WTC11 (cell line): ENCODE data around the gene RPE. TPM values are rescaled to one million over a fixed set of nuclear protein-coding genes. Genes with fewer than 3 reads are reported as not detected.

Experiments used
- ATAC-seq: fragments of 200-7000 bp; cut with Tn5 transposase; 2 replicates; pipeline ENCODE4 v1.10.0; 2021; ENCODE audit warnings: mild to moderate bottlenecking, moderate library complexity
- CTCF ChIA-PET: fragments of 300-600 bp; sonication (Branson Sonifier 250); formaldehyde crosslinking; loops from one replicate; lab custom pipeline; 2021; ENCODE audit warnings: antibody characterized with exemption; lab: Charles Lee
- POLR2A ChIA-PET: fragments of 350-600 bp; sonication (Branson Sonifier 250); formaldehyde crosslinking; loops from one replicate; lab custom pipeline; 2021; ENCODE audit warnings: antibody characterized with exemption; lab: Charles Lee
- DNase-seq: peaks from one replicate; pipeline ENCODE4 v3.0.0; 2021; ENCODE audit warnings: low spot score
- H3K27ac Mint-ChIP-seq: 2 replicates; pipeline ENCODE4 v1.8.0; 2021; ENCODE audit warnings: mixed read lengths
- H3K27me3 Mint-ChIP-seq: 2 replicates; pipeline ENCODE4 v1.8.0; 2021; ENCODE audit warnings: low read depth, mild to moderate bottlenecking, moderate library complexity, mixed read lengths
- H3K36me3 Mint-ChIP-seq: 2 replicates; pipeline ENCODE4 v1.8.0; 2021; ENCODE audit warnings: mixed read lengths
- H3K4me1 Mint-ChIP-seq: 2 replicates; pipeline ENCODE4 v1.8.0; 2022; ENCODE audit warnings: mixed read lengths
- H3K4me3 Mint-ChIP-seq: 2 replicates; pipeline ENCODE4 v1.8.0; 2021; ENCODE audit warnings: mild to moderate bottlenecking, moderate library complexity, mixed read lengths
- H3K9me3 Mint-ChIP-seq: 2 replicates; pipeline ENCODE4 v1.8.0; 2021; ENCODE audit warnings: mixed read lengths
- CBFB ChIP-seq: sonication (generic); formaldehyde crosslinking; IDR thresholded peaks from 2 replicates; pipeline ENCODE4 v1.8.1; 2022; ENCODE audit warnings: mild to moderate bottlenecking, low read depth, missing genetic modification reagents
- ELF4 ChIP-seq: sonication (generic); formaldehyde crosslinking; IDR thresholded peaks from 2 replicates; pipeline ENCODE4 v1.8.1; 2022; ENCODE audit warnings: low read depth, mild to moderate bottlenecking, moderate library complexity, missing genetic modification reagents
- FOXP1 ChIP-seq: sonication (generic); formaldehyde crosslinking; IDR thresholded peaks from 2 replicates; pipeline ENCODE4 v1.8.0; 2022; ENCODE audit warnings: missing genetic modification reagents, mild to moderate bottlenecking, moderate library complexity, borderline replicate concordance
- GABPB1 ChIP-seq: sonication (generic); formaldehyde crosslinking; IDR thresholded peaks from 2 replicates; pipeline ENCODE4 v1.8.1; 2023; ENCODE audit warnings: mild to moderate bottlenecking, missing genetic modification reagents
- HMGA2 ChIP-seq: fragments of 250-450 bp; sonication (Bioruptor Pico); IDR thresholded peaks from 2 replicates; pipeline ENCODE4 v1.4.0; 2021; ENCODE audit warnings: mild to moderate bottlenecking, moderate library complexity
- KAT7 ChIP-seq: sonication (generic); formaldehyde crosslinking; IDR thresholded peaks from 2 replicates; pipeline ENCODE4 v1.8.1; 2023; ENCODE audit warnings: missing genetic modification reagents, mild to moderate bottlenecking, borderline replicate concordance
- MYBL2 ChIP-seq: sonication (generic); formaldehyde crosslinking; IDR thresholded peaks from 2 replicates; pipeline ENCODE4 v1.8.1; 2023; ENCODE audit warnings: mild to moderate bottlenecking, moderate library complexity, missing genetic modification reagents
- NFATC4 ChIP-seq: fragments of 250-450 bp; sonication (Bioruptor Pico); IDR thresholded peaks from 2 replicates; pipeline ENCODE4 v1.9.0; 2021; ENCODE audit warnings: mild to moderate bottlenecking
- NR1H2 ChIP-seq: sonication (generic); formaldehyde crosslinking; IDR thresholded peaks from 2 replicates; pipeline ENCODE4 v1.9.0; 2021; ENCODE audit warnings: mild to moderate bottlenecking, moderate library complexity, missing genetic modification reagents
- SMAD3 ChIP-seq: sonication (generic); formaldehyde crosslinking; IDR thresholded peaks from 2 replicates; pipeline ENCODE4 v1.8.0; 2022; ENCODE audit warnings: missing genetic modification reagents, mild to moderate bottlenecking, borderline replicate concordance
- SMAD4 ChIP-seq: sonication (generic); formaldehyde crosslinking; IDR thresholded peaks from 2 replicates; pipeline ENCODE4 v1.8.0; 2022; ENCODE audit warnings: mild to moderate bottlenecking, missing genetic modification reagents
- ZNF232 ChIP-seq: sonication (generic); formaldehyde crosslinking; IDR thresholded peaks from 2 replicates; pipeline ENCODE4 v1.8.0; 2022; ENCODE audit warnings: mild to moderate bottlenecking, missing genetic modification reagents
- ZNF396 ChIP-seq: fragments of 250-450 bp; sonication (Bioruptor Pico); IDR thresholded peaks from 2 replicates; pipeline ENCODE4 v1.8.0; 2021; ENCODE audit warnings: mild to moderate bottlenecking, moderate library complexity, borderline replicate concordance
- total RNA-seq: library from RNA; stranded (reverse); gene quantifications from 3 replicates; pipeline ENCODE4 v1.2.3, GENCODE V29; 2021
- TF ChIP-seq, protein P1 (sequence below): sonication (generic); formaldehyde crosslinking; IDR thresholded peaks from 2 replicates; pipeline ENCODE4 v1.8.1; 2023; ENCODE audit warnings: mild to moderate bottlenecking, missing genetic modification reagents
- TF ChIP-seq, protein P2 (sequence below): sonication (generic); formaldehyde crosslinking; conservative IDR thresholded peaks from 2 replicates; pipeline ENCODE4 v1.8.1; 2022; ENCODE audit warnings: mild to moderate bottlenecking, missing genetic modification reagents
- TF ChIP-seq, protein P3 (sequence below): fragments of 250-450 bp; sonication (Bioruptor Pico); IDR thresholded peaks from 2 replicates; pipeline ENCODE4 v1.9.0; 2021; ENCODE audit warnings: mild to moderate bottlenecking, borderline replicate concordance
- TF ChIP-seq, protein P4 (sequence below): sonication (generic); formaldehyde crosslinking; IDR thresholded peaks from 2 replicates; pipeline ENCODE4 v1.8.1; 2023; ENCODE audit warnings: mild to moderate bottlenecking, missing genetic modification reagents

Gene RPE
- total RNA-seq, 1 experiment from 2014 or later: 66.5 TPM

DNA sequence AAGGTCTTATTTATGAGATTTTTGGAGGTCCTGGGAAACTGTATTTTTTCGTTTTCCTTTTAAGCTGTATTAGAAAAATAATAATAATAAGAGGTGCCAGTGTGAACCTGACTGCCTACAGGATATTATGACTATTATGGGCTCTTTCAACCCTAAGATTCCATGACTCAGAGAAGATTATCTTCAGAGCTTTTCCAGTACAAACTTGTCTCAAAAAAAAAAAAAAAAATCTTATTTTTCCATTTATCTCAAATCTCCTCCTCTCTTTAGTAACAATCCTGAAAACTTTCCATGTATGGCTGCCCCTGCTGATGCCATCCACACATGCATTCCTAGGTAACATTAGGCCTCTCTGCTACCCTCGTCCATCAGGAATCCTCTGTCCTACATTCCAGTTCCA, 36.7 kb upstream of the RPE start:
- POLR2A ChIA-PET: no interaction called here
- peaks cover 5% of the 10 kb centered on the region for H3K4me1 Mint-ChIP-seq
- no peak for ATAC-seq
- no peak for DNase-seq
- H3K36me3 Mint-ChIP-seq: no peaks in the 10 kb centered on the region
- peaks cover 34% of the 10 kb centered on the region for H3K27me3 Mint-ChIP-seq
- no peaks in the 10 kb centered on the region for H3K9me3 Mint-ChIP-seq
- H3K4me3 Mint-ChIP-seq: no peak overlapping the region
- TF ChIP-seq, protein P1, sequence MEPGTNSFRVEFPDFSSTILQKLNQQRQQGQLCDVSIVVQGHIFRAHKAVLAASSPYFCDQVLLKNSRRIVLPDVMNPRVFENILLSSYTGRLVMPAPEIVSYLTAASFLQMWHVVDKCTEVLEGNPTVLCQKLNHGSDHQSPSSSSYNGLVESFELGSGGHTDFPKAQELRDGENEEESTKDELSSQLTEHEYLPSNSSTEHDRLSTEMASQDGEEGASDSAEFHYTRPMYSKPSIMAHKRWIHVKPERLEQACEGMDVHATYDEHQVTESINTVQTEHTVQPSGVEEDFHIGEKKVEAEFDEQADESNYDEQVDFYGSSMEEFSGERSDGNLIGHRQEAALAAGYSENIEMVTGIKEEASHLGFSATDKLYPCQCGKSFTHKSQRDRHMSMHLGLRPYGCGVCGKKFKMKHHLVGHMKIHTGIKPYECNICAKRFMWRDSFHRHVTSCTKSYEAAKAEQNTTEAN (CRISPR knock-in tag): no peak
- TF ChIP-seq SMAD4 (CRISPR knock-in tag) (no peak), ZNF396 (no peak), NFATC4 (CRISPR knock-in tag) (no peak), SMAD3 (CRISPR knock-in tag) (no peak), FOXP1 (no peak)
- TF ChIP-seq, protein P2, sequence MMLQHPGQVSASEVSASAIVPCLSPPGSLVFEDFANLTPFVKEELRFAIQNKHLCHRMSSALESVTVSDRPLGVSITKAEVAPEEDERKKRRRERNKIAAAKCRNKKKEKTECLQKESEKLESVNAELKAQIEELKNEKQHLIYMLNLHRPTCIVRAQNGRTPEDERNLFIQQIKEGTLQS (CRISPR knock-in tag): no peak
- TF ChIP-seq, protein P3, sequence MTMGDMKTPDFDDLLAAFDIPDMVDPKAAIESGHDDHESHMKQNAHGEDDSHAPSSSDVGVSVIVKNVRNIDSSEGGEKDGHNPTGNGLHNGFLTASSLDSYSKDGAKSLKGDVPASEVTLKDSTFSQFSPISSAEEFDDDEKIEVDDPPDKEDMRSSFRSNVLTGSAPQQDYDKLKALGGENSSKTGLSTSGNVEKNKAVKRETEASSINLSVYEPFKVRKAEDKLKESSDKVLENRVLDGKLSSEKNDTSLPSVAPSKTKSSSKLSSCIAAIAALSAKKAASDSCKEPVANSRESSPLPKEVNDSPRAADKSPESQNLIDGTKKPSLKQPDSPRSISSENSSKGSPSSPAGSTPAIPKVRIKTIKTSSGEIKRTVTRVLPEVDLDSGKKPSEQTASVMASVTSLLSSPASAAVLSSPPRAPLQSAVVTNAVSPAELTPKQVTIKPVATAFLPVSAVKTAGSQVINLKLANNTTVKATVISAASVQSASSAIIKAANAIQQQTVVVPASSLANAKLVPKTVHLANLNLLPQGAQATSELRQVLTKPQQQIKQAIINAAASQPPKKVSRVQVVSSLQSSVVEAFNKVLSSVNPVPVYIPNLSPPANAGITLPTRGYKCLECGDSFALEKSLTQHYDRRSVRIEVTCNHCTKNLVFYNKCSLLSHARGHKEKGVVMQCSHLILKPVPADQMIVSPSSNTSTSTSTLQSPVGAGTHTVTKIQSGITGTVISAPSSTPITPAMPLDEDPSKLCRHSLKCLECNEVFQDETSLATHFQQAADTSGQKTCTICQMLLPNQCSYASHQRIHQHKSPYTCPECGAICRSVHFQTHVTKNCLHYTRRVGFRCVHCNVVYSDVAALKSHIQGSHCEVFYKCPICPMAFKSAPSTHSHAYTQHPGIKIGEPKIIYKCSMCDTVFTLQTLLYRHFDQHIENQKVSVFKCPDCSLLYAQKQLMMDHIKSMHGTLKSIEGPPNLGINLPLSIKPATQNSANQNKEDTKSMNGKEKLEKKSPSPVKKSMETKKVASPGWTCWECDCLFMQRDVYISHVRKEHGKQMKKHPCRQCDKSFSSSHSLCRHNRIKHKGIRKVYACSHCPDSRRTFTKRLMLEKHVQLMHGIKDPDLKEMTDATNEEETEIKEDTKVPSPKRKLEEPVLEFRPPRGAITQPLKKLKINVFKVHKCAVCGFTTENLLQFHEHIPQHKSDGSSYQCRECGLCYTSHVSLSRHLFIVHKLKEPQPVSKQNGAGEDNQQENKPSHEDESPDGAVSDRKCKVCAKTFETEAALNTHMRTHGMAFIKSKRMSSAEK: no peak
- H3K27ac Mint-ChIP-seq: no peak overlapping the region
- CTCF ChIA-PET: no interaction called here

DNA sequence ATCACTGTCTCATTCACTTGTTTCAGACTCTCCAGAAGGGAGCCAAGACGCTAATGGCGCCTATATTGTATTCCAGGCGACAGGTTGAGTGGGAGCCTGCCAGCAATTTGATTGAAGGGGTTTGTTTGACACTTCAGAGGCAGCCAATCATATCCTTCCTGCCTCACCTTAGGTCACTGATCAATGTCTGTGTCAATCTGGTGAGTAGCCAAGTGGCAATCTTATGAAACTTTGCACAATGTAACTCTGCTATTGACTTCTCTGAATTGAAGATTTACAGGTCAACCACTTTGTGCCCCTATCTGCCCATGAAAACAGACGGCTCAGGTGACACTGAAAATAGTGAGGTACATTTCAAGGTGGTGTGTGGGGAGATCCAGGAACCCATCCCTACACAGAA, 32.7 kb upstream of the RPE start:
- H3K4me1 Mint-ChIP-seq: no peaks in the 10 kb centered on the region
- CTCF ChIA-PET: interaction anchor here (1.0 kb wide), 1 partner anchor 8 kb away, joined by 3 read pairs; no protein-coding TSS in a partner anchor
- no peak overlapping the region for H3K27ac Mint-ChIP-seq
- H3K36me3 Mint-ChIP-seq: no peaks in the 10 kb centered on the region
- DNase-seq (no peak), ATAC-seq (no peak)
- POLR2A ChIA-PET: no interaction called here
- no peak overlapping the region for H3K4me3 Mint-ChIP-seq
- no peak for TF ChIP-seq HMGA2
- TF ChIP-seq SMAD4 (CRISPR knock-in tag): no peak
- TF ChIP-seq GABPB1 (CRISPR knock-in tag): no peak
- TF ChIP-seq ELF4 (CRISPR knock-in tag): no peak
- TF ChIP-seq, protein P4, sequence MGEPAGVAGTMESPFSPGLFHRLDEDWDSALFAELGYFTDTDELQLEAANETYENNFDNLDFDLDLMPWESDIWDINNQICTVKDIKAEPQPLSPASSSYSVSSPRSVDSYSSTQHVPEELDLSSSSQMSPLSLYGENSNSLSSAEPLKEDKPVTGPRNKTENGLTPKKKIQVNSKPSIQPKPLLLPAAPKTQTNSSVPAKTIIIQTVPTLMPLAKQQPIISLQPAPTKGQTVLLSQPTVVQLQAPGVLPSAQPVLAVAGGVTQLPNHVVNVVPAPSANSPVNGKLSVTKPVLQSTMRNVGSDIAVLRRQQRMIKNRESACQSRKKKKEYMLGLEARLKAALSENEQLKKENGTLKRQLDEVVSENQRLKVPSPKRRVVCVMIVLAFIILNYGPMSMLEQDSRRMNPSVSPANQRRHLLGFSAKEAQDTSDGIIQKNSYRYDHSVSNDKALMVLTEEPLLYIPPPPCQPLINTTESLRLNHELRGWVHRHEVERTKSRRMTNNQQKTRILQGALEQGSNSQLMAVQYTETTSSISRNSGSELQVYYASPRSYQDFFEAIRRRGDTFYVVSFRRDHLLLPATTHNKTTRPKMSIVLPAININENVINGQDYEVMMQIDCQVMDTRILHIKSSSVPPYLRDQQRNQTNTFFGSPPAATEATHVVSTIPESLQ (CRISPR knock-in tag): no peak
- TF ChIP-seq CBFB (CRISPR knock-in tag): no peak
- TF ChIP-seq NR1H2 (CRISPR knock-in tag): no peak
- no peak for TF ChIP-seq ZNF232
- TF ChIP-seq MYBL2 (CRISPR knock-in tag): no peak
- no peak for TF ChIP-seq KAT7 (CRISPR knock-in tag)
- H3K9me3 Mint-ChIP-seq: no peaks in the 10 kb centered on the region
- 0 out of 2 replicates have a peak, but pooled peaks cover 4% of the 10 kb centered on the region for H3K27me3 Mint-ChIP-seq
